Caco-2 (cell line): ENCODE data around the gene LSM14A. TPM values are rescaled to one million over a fixed set of nuclear protein-coding genes. Genes with fewer than 3 reads are reported as not detected.

Source experiments
- BruUV-seq: library from RNA; stranded (reverse); fragments of 400-500 nt; replicated peaks from 2 replicates; lab custom pipeline; 2021; lab: Mats Ljungman, UMichigan
- CTCF ChIA-PET: fragments of 300-600 bp; sonication (Branson Sonifier 250); formaldehyde crosslinking; loops from one replicate; lab custom pipeline; 2022; ENCODE audit warnings: antibody characterized with exemption; lab: Charles Lee
- POLR2A ChIA-PET: fragments of 300-600 bp; sonication (Branson Sonifier 250); formaldehyde crosslinking; loops from one replicate; lab custom pipeline; 2022; ENCODE audit warnings: antibody characterized with exemption; lab: Charles Lee
- DNase-seq, 2 experiments: peaks; one replicate each; pipeline versions ENCODE4 v3.0.0 to v3.0.0-alpha.2; 2020 to 2022
- H3K27me3 ChIP-seq: replicated peaks from 2 replicates; pipeline ENCODE4 v1.6.0; 2011; ENCODE audit warnings: low read length; ENCODE audit not compliant: control insufficient read depth, insufficient read depth
- H3K36me3 ChIP-seq: 2 replicates; pipeline ENCODE4 v1.5.1; 2011; ENCODE audit warnings: low read length; ENCODE audit not compliant: control insufficient read depth, insufficient read depth
- H3K4me1 ChIP-seq: fragments of 250-450 bp; sonication (Bioruptor Pico); 2 replicates; pipeline ENCODE4 v1.5.1; 2020; ENCODE audit warnings: mild to moderate bottlenecking
- H3K4me3 ChIP-seq: 2 replicates; pipeline ENCODE4 v1.5.1; 2011; ENCODE audit warnings: low read depth, mild to moderate bottlenecking, control low read depth, low read length
- H3K9me3 ChIP-seq: fragments of 250-450 bp; sonication (Bioruptor Pico); 2 replicates; pipeline ENCODE4 v1.5.1; 2020; ENCODE audit warnings: mild to moderate bottlenecking, moderate library complexity
- H3K27ac Mint-ChIP-seq: one replicate; pipeline ENCODE4 v1.8.0; 2022; ENCODE audit warnings: mixed read lengths; ENCODE audit not compliant: unreplicated experiment
- H3K27me3 Mint-ChIP-seq: one replicate; pipeline ENCODE4 v1.8.0; 2022; ENCODE audit warnings: mixed read lengths; ENCODE audit not compliant: insufficient read depth, unreplicated experiment
- H3K36me3 Mint-ChIP-seq: one replicate; pipeline ENCODE4 v1.8.0; 2022; ENCODE audit warnings: mild to moderate bottlenecking, mixed read lengths; ENCODE audit not compliant: insufficient read depth, unreplicated experiment
- H3K4me1 Mint-ChIP-seq: one replicate; pipeline ENCODE4 v1.8.0; 2022; ENCODE audit warnings: low read depth, mixed read lengths; ENCODE audit not compliant: unreplicated experiment
- H3K4me3 Mint-ChIP-seq: one replicate; pipeline ENCODE4 v1.8.0; 2022; ENCODE audit warnings: mild to moderate bottlenecking, moderate library complexity, mixed read lengths; ENCODE audit not compliant: unreplicated experiment
- H3K9me3 Mint-ChIP-seq: one replicate; pipeline ENCODE4 v1.8.0; 2022; ENCODE audit warnings: mixed read lengths; ENCODE audit not compliant: unreplicated experiment
- CTCF ChIP-seq, 2 experiments: fragments of 200-600 bp in 1 of 2; IDR thresholded peaks; 1 replicate in 1 of 2; 2 replicates in 1 of 2; pipeline versions ENCODE4 v1.5.1 to v1.8.0; 2011 to 2022; ENCODE audit warnings: antibody characterized with exemption in 1 of 2, control low read depth in 1 of 2, inconsistent platforms in 1 of 2, low read depth in 1 of 2, low read length in 1 of 2, mild to moderate bottlenecking in 1 of 2, moderate library complexity in 1 of 2; ENCODE audit not compliant: insufficient read depth in 1 of 2, severe bottlenecking in 1 of 2, unreplicated experiment in 1 of 2
- intact Hi-C: fragments of 100-400 bp; cut with micrococcal nuclease; formaldehyde crosslinking; loops from one replicate; pipeline ENCODE4 v1.10.0; 2022; ENCODE audit not compliant: unreplicated experiment
- total RNA-seq: library from RNA; stranded (reverse); gene quantifications from 2 replicates; pipeline ENCODE4 v1.2.3, GENCODE V29; 2022

Gene LSM14A
- total RNA-seq, 1 experiment from 2014 or later: 233 TPM

- no peak overlapping the region for H3K4me3 Mint-ChIP-seq
- peaks cover 96% of the 10 kb centered on the region for H3K36me3 Mint-ChIP-seq
- no TSS peak for BruUV-seq
- no peaks in the 10 kb centered on the region for H3K4me1 Mint-ChIP-seq
- no peak overlapping the region for H3K27ac Mint-ChIP-seq
- H3K36me3 ChIP-seq: peaks cover 7% of the 10 kb centered on the region; the same call in 1 of the 2 replicates
- H3K27me3 Mint-ChIP-seq: no peaks in the 10 kb centered on the region
- H3K4me1 ChIP-seq: no peaks in the 10 kb centered on the region
- H3K9me3 Mint-ChIP-seq: no peaks in the 10 kb centered on the region
- DNase-seq: no peak
- POLR2A ChIA-PET: interaction anchor here (0.6 kb wide), 1 partner anchor 19 kb away, joined by 7 read pairs; no protein-coding TSS in a partner anchor
- H3K9me3 ChIP-seq: no peaks in the 10 kb centered on the region
- CTCF ChIA-PET: no interaction called here
- no peak overlapping the region for H3K4me3 ChIP-seq
- no peak for TF ChIP-seq CTCF (IDR thresholded peaks at IDR 0.05; ENCODE audit: insufficient read depth in 1 of 2, low read depth in 1 of 2, low read length in 1 of 2, severe bottlenecking in 1 of 2, unreplicated experiment in 1 of 2)
- no peaks in the 10 kb centered on the region for H3K27me3 ChIP-seq
- intact Hi-C loops: no loop called here
These were observed 53.7 kb downstream of the LSM14A start for GRCh38 chr19:34226036-34226435.

DNA sequence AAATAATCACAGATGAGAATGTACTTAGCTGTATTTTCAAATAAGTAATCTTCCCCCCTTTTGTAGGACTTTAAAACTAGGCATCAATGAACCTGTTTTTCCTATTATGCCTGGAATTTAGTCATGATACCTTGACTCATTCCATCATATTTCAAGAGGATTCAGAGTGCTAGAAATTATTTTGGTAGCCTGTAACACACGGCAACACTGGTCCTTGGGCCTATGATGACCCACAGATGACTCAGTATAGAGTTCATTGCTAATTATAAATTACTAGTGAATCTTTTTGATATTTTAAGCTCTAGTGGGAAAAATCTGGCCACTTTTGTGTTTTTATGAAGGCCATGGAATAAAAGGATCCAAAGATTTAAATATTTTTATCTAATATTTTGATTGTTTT is 56.0 kb downstream of the LSM14A start:
- no peaks in the 10 kb centered on the region for H3K9me3 Mint-ChIP-seq
- H3K36me3 ChIP-seq: peaks cover 4% of the 10 kb centered on the region; the same call in 1 of the 2 replicates
- intact Hi-C loops: no loop called here
- H3K27me3 Mint-ChIP-seq: no peaks in the 10 kb centered on the region
- no peak for TF ChIP-seq CTCF (IDR thresholded peaks at IDR 0.05; ENCODE audit: insufficient read depth in 1 of 2, low read depth in 1 of 2, low read length in 1 of 2, severe bottlenecking in 1 of 2, unreplicated experiment in 1 of 2)
- no peak for DNase-seq
- no peak overlapping the region for H3K4me3 ChIP-seq
- CTCF ChIA-PET: no interaction called here
- no peaks in the 10 kb centered on the region for H3K4me1 ChIP-seq
- H3K27ac Mint-ChIP-seq: no peak overlapping the region
- no TSS peak for BruUV-seq
- no peaks in the 10 kb centered on the region for H3K4me1 Mint-ChIP-seq
- no peaks in the 10 kb centered on the region for H3K9me3 ChIP-seq
- no peaks in the 10 kb centered on the region for H3K27me3 ChIP-seq
- no peak overlapping the region for H3K4me3 Mint-ChIP-seq
- H3K36me3 Mint-ChIP-seq: peaks cover 94% of the 10 kb centered on the region
- POLR2A ChIA-PET: no interaction called here

GRCh38 chr19:34228762-34229161 is 56.5 kb downstream of the LSM14A start:
- H3K4me1 Mint-ChIP-seq: no peaks in the 10 kb centered on the region

More at GRCh38 chr19:34228762-34229161, 56.5 kb downstream of the LSM14A start:
- no peaks in the 10 kb centered on the region for H3K27me3 Mint-ChIP-seq
- Histone ChIP-seq H3K9me3 (no peaks in the 10 kb centered on the region), H3K4me3 (no peak overlapping the region), H3K36me3 (peaks cover 4% of the 10 kb centered on the region; the same call in 1 of the 2 replicates), H3K27me3 (no peaks in the 10 kb centered on the region), H3K4me1 (no peaks in the 10 kb centered on the region)
- H3K27ac Mint-ChIP-seq: no peak overlapping the region
- no TSS peak for BruUV-seq
- H3K36me3 Mint-ChIP-seq: peaks cover 92% of the 10 kb centered on the region
- no peak for TF ChIP-seq CTCF (IDR thresholded peaks at IDR 0.05; ENCODE audit: insufficient read depth in 1 of 2, low read depth in 1 of 2, low read length in 1 of 2, severe bottlenecking in 1 of 2, unreplicated experiment in 1 of 2)
- intact Hi-C loops: no loop called here
- DNase-seq: no peak
- POLR2A ChIA-PET: no interaction called here
- no peak overlapping the region for H3K4me3 Mint-ChIP-seq
- CTCF ChIA-PET: no interaction called here
- no peaks in the 10 kb centered on the region for H3K9me3 Mint-ChIP-seq
